RWPE2 (cell line): ENCODE data around the gene ADGRG4.

ENCODE experiments used
- ATAC-seq: fragments of 200-7000 bp; cut with Tn5 transposase; 3 replicates; pipeline ENCODE4 v1.9.1; 2021; ENCODE audit warnings: low read depth
- DNase-seq: peaks from one replicate; pipeline ENCODE4 v3.0.0-alpha.2; 2020; ENCODE audit warnings: low spot score
- H3K27ac ChIP-seq: fragments of 450-650 bp; 2 replicates; pipeline ENCODE4 v1.5.1; 2017; ENCODE audit warnings: mild to moderate bottlenecking; ENCODE audit not compliant: poor library complexity, severe bottlenecking
- H3K27me3 ChIP-seq: fragments of 250-450 bp; sonication (Bioruptor Pico); 2 replicates; pipeline ENCODE4 v1.5.1; 2021; ENCODE audit warnings: mild to moderate bottlenecking, moderate library complexity; ENCODE audit not compliant: insufficient read depth, poor library complexity, severe bottlenecking
- H3K36me3 ChIP-seq: fragments of 250-450 bp; sonication (Bioruptor Pico); 2 replicates; pipeline ENCODE4 v1.5.1; 2020; ENCODE audit warnings: low read depth, mild to moderate bottlenecking, moderate library complexity
- H3K4me1 ChIP-seq: fragments of 250-450 bp; sonication (Bioruptor Pico); 2 replicates; pipeline ENCODE4 v1.5.1; 2021; ENCODE audit warnings: mild to moderate bottlenecking, moderate library complexity; ENCODE audit not compliant: insufficient read depth, poor library complexity, severe bottlenecking
- H3K4me3 ChIP-seq: fragments of 250-450 bp; sonication (Bioruptor Pico); 2 replicates; pipeline ENCODE4 v1.5.1; 2021; ENCODE audit warnings: mild to moderate bottlenecking, moderate library complexity; ENCODE audit not compliant: severe bottlenecking
- H3K9me3 ChIP-seq: fragments of 250-450 bp; sonication (Bioruptor Pico); 2 replicates; pipeline ENCODE4 v1.5.1; 2021; ENCODE audit warnings: mild to moderate bottlenecking, moderate library complexity; ENCODE audit not compliant: severe bottlenecking
- TF ChIP-seq, protein P1 (sequence below): fragments of 450-650 bp; IDR thresholded peaks from one replicate; pipeline ENCODE4 v1.5.1; 2017; ENCODE audit warnings: mild to moderate bottlenecking, moderate library complexity; ENCODE audit not compliant: poor library complexity, severe bottlenecking

The ADGRG4 gene

DNA sequence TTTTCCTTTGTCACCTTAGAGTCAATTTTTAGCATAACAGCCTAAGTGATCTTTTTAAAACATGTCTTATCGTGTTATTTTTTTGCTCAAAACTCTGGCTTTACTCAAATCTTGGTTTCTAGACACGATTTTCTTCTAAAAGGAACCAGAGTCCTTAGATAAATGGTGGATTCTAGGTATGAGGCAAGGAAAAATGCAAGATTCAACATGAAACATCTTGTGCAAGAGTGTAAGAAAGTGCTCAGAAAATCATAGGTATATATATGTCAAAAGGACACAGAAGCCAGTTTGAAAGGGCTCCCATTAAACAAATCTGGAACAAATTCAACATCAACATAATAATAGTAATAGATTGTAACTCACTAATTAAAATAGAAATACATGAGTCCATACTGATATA, 8.1 kb upstream of the ADGRG4 start:
- DNase-seq (no peak), ATAC-seq (no peak)
- Histone ChIP-seq H3K9me3 (no peaks in the 10 kb centered on the region), H3K4me3 (no peak overlapping the region), H3K27me3 (no peaks in the 10 kb centered on the region), H3K36me3 (no peaks in the 10 kb centered on the region), H3K4me1 (peaks cover 12% of the 10 kb centered on the region), H3K27ac (peak overlapping the region; percentile 11)
- TF ChIP-seq, protein P1, sequence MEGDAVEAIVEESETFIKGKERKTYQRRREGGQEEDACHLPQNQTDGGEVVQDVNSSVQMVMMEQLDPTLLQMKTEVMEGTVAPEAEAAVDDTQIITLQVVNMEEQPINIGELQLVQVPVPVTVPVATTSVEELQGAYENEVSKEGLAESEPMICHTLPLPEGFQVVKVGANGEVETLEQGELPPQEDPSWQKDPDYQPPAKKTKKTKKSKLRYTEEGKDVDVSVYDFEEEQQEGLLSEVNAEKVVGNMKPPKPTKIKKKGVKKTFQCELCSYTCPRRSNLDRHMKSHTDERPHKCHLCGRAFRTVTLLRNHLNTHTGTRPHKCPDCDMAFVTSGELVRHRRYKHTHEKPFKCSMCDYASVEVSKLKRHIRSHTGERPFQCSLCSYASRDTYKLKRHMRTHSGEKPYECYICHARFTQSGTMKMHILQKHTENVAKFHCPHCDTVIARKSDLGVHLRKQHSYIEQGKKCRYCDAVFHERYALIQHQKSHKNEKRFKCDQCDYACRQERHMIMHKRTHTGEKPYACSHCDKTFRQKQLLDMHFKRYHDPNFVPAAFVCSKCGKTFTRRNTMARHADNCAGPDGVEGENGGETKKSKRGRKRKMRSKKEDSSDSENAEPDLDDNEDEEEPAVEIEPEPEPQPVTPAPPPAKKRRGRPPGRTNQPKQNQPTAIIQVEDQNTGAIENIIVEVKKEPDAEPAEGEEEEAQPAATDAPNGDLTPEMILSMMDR = no peak

DNA sequence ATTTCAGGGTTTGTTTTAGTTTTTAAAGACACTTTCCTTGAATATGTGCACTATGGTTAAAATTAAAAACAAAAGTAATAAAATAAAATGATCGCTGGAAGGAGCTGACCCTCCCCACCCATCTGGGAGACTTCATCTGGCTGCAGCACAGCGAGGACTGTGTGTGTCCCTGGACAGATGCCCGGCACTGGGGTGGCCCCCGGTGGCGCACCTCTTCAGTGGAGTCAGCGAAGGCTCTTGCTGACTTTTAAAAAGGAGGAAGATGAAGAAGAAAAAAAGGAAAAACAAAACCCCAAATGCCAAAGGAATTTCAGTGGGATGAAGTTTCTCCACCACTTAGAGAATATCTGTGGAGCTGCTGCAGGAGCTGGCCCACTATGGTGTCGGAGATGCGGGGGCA, 5.4 kb upstream of the ADGRG4 start:
- ATAC-seq = no peak
- Histone ChIP-seq H3K4me1 (peaks cover 12% of the 10 kb centered on the region), H3K4me3 (no peak overlapping the region), H3K27me3 (no peaks in the 10 kb centered on the region), H3K36me3 (no peaks in the 10 kb centered on the region), H3K27ac (no peak overlapping the region), H3K9me3 (no peaks in the 10 kb centered on the region)
- no peak for DNase-seq
- TF ChIP-seq, protein P1 = no peak

DNA sequence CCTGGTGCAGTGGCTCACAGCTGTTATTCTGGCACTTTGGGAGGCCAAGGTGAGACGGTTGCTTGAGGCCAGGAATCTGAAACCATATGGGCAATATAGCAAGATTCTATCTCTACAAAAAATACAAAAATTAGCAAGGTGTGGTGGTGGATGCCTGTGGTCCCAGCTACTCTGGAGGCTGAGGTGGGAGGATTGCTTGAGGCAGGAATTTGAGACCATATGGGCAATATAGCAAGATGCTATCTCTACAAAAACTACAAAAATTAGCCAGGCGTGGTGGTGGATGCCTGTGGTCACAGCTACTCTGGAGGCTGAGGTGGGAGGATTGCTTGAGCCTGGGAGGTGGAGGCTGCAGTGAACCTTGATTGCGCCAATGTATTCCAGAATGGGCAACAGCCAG, 2.3 kb downstream of the ADGRG4 start:
- ATAC-seq (no peak), DNase-seq (no peak)
- no peaks in the 10 kb centered on the region for H3K4me1 ChIP-seq
- TF ChIP-seq, protein P1 = no peak
- no peaks in the 10 kb centered on the region for H3K27me3 ChIP-seq
- no peaks in the 10 kb centered on the region for H3K9me3 ChIP-seq
- H3K27ac ChIP-seq = no peak overlapping the region
- no peak overlapping the region for H3K4me3 ChIP-seq
- no peaks in the 10 kb centered on the region for H3K36me3 ChIP-seq

DNA sequence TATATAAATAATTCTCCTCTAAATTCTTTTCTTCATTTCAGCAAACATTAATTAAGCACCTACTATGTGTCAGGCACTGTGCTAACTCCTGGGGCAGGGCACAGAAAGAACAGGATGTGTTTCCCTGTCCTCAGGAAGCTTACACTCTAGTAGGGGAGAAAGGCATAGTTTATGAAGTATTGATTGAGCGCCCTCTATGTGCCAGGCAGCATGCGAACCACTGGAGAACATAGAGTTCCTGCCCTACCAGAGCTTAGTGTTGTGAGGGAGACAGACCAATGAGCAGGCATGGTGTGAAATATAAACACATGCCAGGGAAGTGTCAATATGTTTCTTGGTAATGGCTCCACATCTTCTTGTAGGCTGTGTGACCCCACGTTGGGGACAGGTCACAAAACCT, 3.7 kb downstream of the ADGRG4 start:
- no peak for ATAC-seq
- H3K4me3 ChIP-seq = no peak overlapping the region

DNA sequence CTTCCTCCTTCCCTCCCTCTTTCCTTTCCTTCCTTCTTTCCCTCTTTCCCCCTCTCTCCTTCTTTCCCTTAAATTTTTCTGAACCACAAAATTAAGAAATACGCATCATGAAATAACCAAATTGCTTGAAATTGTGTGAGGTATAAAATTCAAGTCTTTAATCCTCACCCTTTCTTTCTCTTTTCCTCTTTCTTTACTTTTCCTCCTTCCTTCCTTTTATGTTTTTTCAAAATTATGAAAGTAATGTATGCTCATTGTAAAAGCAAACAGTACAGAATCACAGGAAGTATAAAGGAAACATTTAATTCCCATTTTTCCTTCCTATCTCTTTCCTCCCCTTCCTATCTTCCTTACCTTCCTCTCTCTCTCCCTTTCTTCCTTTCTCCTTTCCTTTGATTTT, 5.4 kb downstream of the ADGRG4 start:
- no peak for ATAC-seq

More for the DNA sequence above, 3.7 kb downstream of the ADGRG4 start:
- Histone ChIP-seq H3K9me3 (no peaks in the 10 kb centered on the region), H3K4me1 (no peaks in the 10 kb centered on the region), H3K27ac (no peak overlapping the region), H3K27me3 (no peaks in the 10 kb centered on the region), H3K36me3 (no peaks in the 10 kb centered on the region)
- no peak for DNase-seq
- TF ChIP-seq, protein P1 = no peak

More for the DNA sequence above, 5.4 kb downstream of the ADGRG4 start:
- Histone ChIP-seq H3K4me1 (no peaks in the 10 kb centered on the region), H3K9me3 (no peaks in the 10 kb centered on the region), H3K27me3 (no peaks in the 10 kb centered on the region), H3K4me3 (no peak overlapping the region), H3K27ac (no peak overlapping the region), H3K36me3 (no peaks in the 10 kb centered on the region)
- no peak for DNase-seq
- TF ChIP-seq, protein P1 = no peak
